SW480 (cell line): ENCODE results near the gene SORCS2.

Experiments used
- DNase-seq: peaks from one replicate; pipeline ENCODE4 v3.0.0-alpha.2; 2016; ENCODE audit warnings: low spot score

SORCS2 gene

GRCh38 chr4:7428261-7429068 is 236.1 kb downstream of the SORCS2 start:
- DNase-seq = no peak

- no peak for DNase-seq
These were observed 236.7 kb downstream of the SORCS2 start for GRCh38 chr4:7429069-7429416.

- no peak for DNase-seq
These were observed 237.3 kb downstream of the SORCS2 start for GRCh38 chr4:7429601-7430078.

GRCh38 chr4:7430368-7430964 is 238.1 kb downstream of the SORCS2 start:
- DNase-seq = peak; percentile 67

- DNase-seq = no peak
These were observed 238.8 kb downstream of the SORCS2 start for GRCh38 chr4:7430965-7431695.

GRCh38 chr4:7431696-7432530 is 239.6 kb downstream of the SORCS2 start:
- DNase-seq = no peak

GRCh38 chr4:7432531-7433375 is 240.4 kb downstream of the SORCS2 start:
- DNase-seq = no peak

- DNase-seq = no peak
These were observed 241.2 kb downstream of the SORCS2 start for GRCh38 chr4:7433376-7434140.

- DNase-seq = no peak
These were observed 241.9 kb downstream of the SORCS2 start for GRCh38 chr4:7434141-7434765.

- DNase-seq = peak; percentile 74
These were observed 242.4 kb downstream of the SORCS2 start, which contains the start of gene PSAPL1 for GRCh38 chr4:7434766-7435150. Gene PSAPL1, minus strand, starts transcription at chr4:7434930. Its CDS starts 51 bp downstream, at chr4:7434879.

- no peak for DNase-seq
These were observed 243.2 kb downstream of the SORCS2 start for GRCh38 chr4:7435471-7436061.

GRCh38 chr4:7436256-7436655 is 243.9 kb downstream of the SORCS2 start:
- no peak for DNase-seq

- DNase-seq = no peak
These were observed 247.4 kb downstream of the SORCS2 start for GRCh38 chr4:7439699-7440098.

- DNase-seq = no peak
These were observed 248.9 kb downstream of the SORCS2 start for GRCh38 chr4:7441201-7441600.

- no peak for DNase-seq
These were observed 250.3 kb downstream of the SORCS2 start for GRCh38 chr4:7442574-7443162.

GRCh38 chr4:7444314-7444713 is 252.0 kb downstream of the SORCS2 start:
- no peak for DNase-seq

GRCh38 chr4:7444731-7445130 is 252.4 kb downstream of the SORCS2 start:
- no peak for DNase-seq

GRCh38 chr4:7447236-7447635 is 254.9 kb downstream of the SORCS2 start:
- no peak for DNase-seq

GRCh38 chr4:7448036-7448435 is 255.7 kb downstream of the SORCS2 start:
- no peak for DNase-seq
